PC-3 (cell line): ENCODE data around the gene ADAMTSL1. TPM values are rescaled to one million over a fixed set of nuclear protein-coding genes. Genes with fewer than 3 reads are reported as not detected.

ENCODE experiments used
- ATAC-seq: fragments of 200-7000 bp; cut with Tn5 transposase; 2 replicates; pipeline ENCODE4 v1.9.1; 2020; ENCODE audit warnings: mild to moderate bottlenecking, moderate library complexity
- BruUV-seq: library from RNA; stranded (reverse); fragments of 400-500 nt; replicated peaks from 2 replicates; lab custom pipeline; 2021; lab: Mats Ljungman, UMichigan
- CTCF ChIA-PET: fragments of 300-600 bp; sonication (Branson Sonifier 250); formaldehyde crosslinking; loops from one replicate; lab custom pipeline; 2022; ENCODE audit warnings: antibody characterized with exemption; lab: Charles Lee
- POLR2A ChIA-PET: fragments of 300-600 bp; sonication (Branson Sonifier 250); formaldehyde crosslinking; loops from one replicate; lab custom pipeline; 2022; ENCODE audit warnings: antibody characterized with exemption; ENCODE audit not compliant: unreplicated experiment; lab: Charles Lee
- DNase-seq: peaks from one replicate; pipeline ENCODE4 v3.0.0-alpha.2; 2015
- H2AFZ ChIP-seq: fragments of 300-600 bp; sonication (generic); 2 replicates; pipeline ENCODE4 v1.6.0; 2016; ENCODE audit warnings: antibody characterized with exemption, low read length
- H3F3A ChIP-seq: fragments of 300-600 bp; sonication (generic); one replicate; pipeline ENCODE4 v1.6.0; 2017; ENCODE audit warnings: antibody characterized with exemption, low read length, control low read depth, mild to moderate bottlenecking; ENCODE audit not compliant: unreplicated experiment
- H3K27ac ChIP-seq: fragments of 300-600 bp; sonication (generic); 2 replicates; pipeline ENCODE4 v1.5.1; 2016; ENCODE audit warnings: mild to moderate bottlenecking, low read length
- H3K27me3 ChIP-seq: fragments of 300-600 bp; sonication (generic); 2 replicates; pipeline ENCODE4 v1.6.1; 2016; ENCODE audit warnings: low read length, mixed read lengths
- H3K36me3 ChIP-seq: fragments of 300-600 bp; sonication (generic); 2 replicates; pipeline ENCODE4 v1.6.1; 2016; ENCODE audit warnings: low read depth, mixed run types, low read length, mixed read lengths
- H3K4me1 ChIP-seq: fragments of 300-600 bp; sonication (generic); 2 replicates; pipeline ENCODE4 v1.5.1; 2016; ENCODE audit warnings: low read length; ENCODE audit not compliant: insufficient read depth
- H3K4me2 ChIP-seq: fragments of 300-600 bp; sonication (generic); 2 replicates; pipeline ENCODE4 v1.6.0; 2016; ENCODE audit warnings: low read length
- H3K4me3 ChIP-seq: fragments of 300-600 bp; sonication (generic); 2 replicates; pipeline ENCODE4 v1.5.1; 2016; ENCODE audit warnings: mild to moderate bottlenecking, low read length, mixed read lengths
- H3K79me2 ChIP-seq: fragments of 300-600 bp; sonication (generic); 2 replicates; pipeline ENCODE4 v1.6.1; 2017; ENCODE audit warnings: low read length, mixed read lengths
- H3K9ac ChIP-seq: fragments of 300-600 bp; sonication (generic); 2 replicates; pipeline ENCODE4 v1.6.0; 2016; ENCODE audit warnings: mild to moderate bottlenecking, low read length
- H3K9me2 ChIP-seq: fragments of 300-600 bp; sonication (generic); replicated peaks from 2 replicates; pipeline ENCODE4 v1.6.1; 2016; ENCODE audit warnings: mixed run types, low read length, mixed read lengths
- H3K9me3 ChIP-seq: fragments of 300-600 bp; sonication (generic); 2 replicates; pipeline ENCODE4 v1.6.1; 2016; ENCODE audit warnings: low read length, mixed read lengths
- H4K20me1 ChIP-seq: fragments of 300-600 bp; sonication (generic); 2 replicates; pipeline ENCODE4 v1.6.1; 2016; ENCODE audit warnings: low read length, mixed read lengths
- EZH2 ChIP-seq: fragments of 300-600 bp; sonication (generic); IDR thresholded peaks from one replicate; pipeline ENCODE4 v1.6.1; 2017; ENCODE audit warnings: antibody characterized with exemption, mild to moderate bottlenecking, low read length; ENCODE audit not compliant: unreplicated experiment
- EZH2phosphoT487 ChIP-seq: fragments of 300-600 bp; sonication (generic); IDR thresholded peaks from 2 replicates; pipeline ENCODE4 v1.6.1; 2018; ENCODE audit warnings: mild to moderate bottlenecking, antibody characterized with exemption, low read length, borderline replicate concordance
- intact Hi-C: fragments of 100-400 bp; cut with micrococcal nuclease; formaldehyde crosslinking; loops from 2 replicates; pipeline ENCODE4 v1.9.0; 2023
- total RNA-seq: library from RNA; depleted of rRNA; stranded (reverse); fragments of >200 nt; gene quantifications from 2 replicates; pipeline ENCODE4 v1.2.3, GENCODE V29; 2014
- TF ChIP-seq, protein P1 (sequence below): fragments of 300-600 bp; sonication (generic); conservative IDR thresholded peaks from 2 replicates; pipeline ENCODE4 v1.5.1; 2017; ENCODE audit warnings: antibody characterized with exemption, low read depth, mild to moderate bottlenecking, low read length

The ADAMTSL1 gene
- total RNA-seq, 1 experiment from 2014 or later, result 0.26 TPM

DNA sequence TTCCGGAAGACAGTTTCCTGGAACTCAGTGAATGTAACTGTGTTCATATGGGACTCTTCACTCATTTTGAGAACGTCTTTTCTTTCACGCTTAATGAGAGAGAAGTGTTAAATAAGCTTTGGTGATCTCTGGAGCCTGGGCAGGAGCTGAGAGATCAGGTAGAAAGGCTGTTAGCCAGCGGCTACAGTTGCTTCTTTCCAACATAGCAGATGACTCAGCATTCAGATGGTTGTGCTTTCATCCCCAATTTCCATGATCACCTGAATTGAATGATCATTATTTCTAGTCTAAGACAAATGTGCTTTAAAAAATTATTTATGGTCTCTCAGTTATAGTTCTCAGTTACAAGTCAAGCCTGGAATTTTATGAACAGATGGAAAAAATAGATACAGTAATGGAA lies 234.5 kb downstream of the ADAMTSL1 start:
- H3K27ac ChIP-seq, result no peak overlapping the region
- no peak overlapping the region for H3K9ac ChIP-seq
- H3K4me3 ChIP-seq, result no peak overlapping the region
- ChIA-PET CTCF (no interaction called here), POLR2A (no interaction called here)
- H3F3A ChIP-seq, result no peaks in the 10 kb centered on the region
- H3K9me2 ChIP-seq, result no peaks in the 10 kb centered on the region
- H2AFZ ChIP-seq, result no peak overlapping the region
- no peaks in the 10 kb centered on the region for H3K27me3 ChIP-seq
- DNase-seq (no peak), ATAC-seq (no peak)
- no peaks in the 10 kb centered on the region for H3K79me2 ChIP-seq
- H4K20me1 ChIP-seq, result no peaks in the 10 kb centered on the region
- BruUV-seq, result no TSS peak
- intact Hi-C loops, result no loop called here
- no peaks in the 10 kb centered on the region for H3K4me1 ChIP-seq
- H3K9me3 ChIP-seq, result no peaks in the 10 kb centered on the region
- H3K36me3 ChIP-seq, result no peaks in the 10 kb centered on the region
- no peak overlapping the region for H3K4me2 ChIP-seq
- TF ChIP-seq, protein P1, sequence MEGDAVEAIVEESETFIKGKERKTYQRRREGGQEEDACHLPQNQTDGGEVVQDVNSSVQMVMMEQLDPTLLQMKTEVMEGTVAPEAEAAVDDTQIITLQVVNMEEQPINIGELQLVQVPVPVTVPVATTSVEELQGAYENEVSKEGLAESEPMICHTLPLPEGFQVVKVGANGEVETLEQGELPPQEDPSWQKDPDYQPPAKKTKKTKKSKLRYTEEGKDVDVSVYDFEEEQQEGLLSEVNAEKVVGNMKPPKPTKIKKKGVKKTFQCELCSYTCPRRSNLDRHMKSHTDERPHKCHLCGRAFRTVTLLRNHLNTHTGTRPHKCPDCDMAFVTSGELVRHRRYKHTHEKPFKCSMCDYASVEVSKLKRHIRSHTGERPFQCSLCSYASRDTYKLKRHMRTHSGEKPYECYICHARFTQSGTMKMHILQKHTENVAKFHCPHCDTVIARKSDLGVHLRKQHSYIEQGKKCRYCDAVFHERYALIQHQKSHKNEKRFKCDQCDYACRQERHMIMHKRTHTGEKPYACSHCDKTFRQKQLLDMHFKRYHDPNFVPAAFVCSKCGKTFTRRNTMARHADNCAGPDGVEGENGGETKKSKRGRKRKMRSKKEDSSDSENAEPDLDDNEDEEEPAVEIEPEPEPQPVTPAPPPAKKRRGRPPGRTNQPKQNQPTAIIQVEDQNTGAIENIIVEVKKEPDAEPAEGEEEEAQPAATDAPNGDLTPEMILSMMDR, result no peak
- TF ChIP-seq EZH2phosphoT487, result no peak
- TF ChIP-seq EZH2, result no peak

GRCh38 chr9:18710065-18710464 lies 236.1 kb downstream of the ADAMTSL1 start:
- POLR2A ChIA-PET, result no interaction called here
- no peaks in the 10 kb centered on the region for H3F3A ChIP-seq
- H3K4me1 ChIP-seq, result no peaks in the 10 kb centered on the region
- no peak overlapping the region for H2AFZ ChIP-seq
- TF ChIP-seq, protein P1, result no peak
- TF ChIP-seq EZH2 (no peak), EZH2phosphoT487 (no peak)
- no peak overlapping the region for H3K9ac ChIP-seq
- H3K36me3 ChIP-seq, result no peaks in the 10 kb centered on the region
- CTCF ChIA-PET, result no interaction called here
- H3K27me3 ChIP-seq, result no peaks in the 10 kb centered on the region
- BruUV-seq, result no TSS peak
- no peaks in the 10 kb centered on the region for H3K9me3 ChIP-seq
- H4K20me1 ChIP-seq, result no peaks in the 10 kb centered on the region
- no peak overlapping the region for H3K4me2 ChIP-seq
- H3K27ac ChIP-seq, result no peak overlapping the region
- intact Hi-C loops, result no loop called here
- ATAC-seq (no peak), DNase-seq (no peak)
- H3K9me2 ChIP-seq, result no peaks in the 10 kb centered on the region
- H3K4me3 ChIP-seq, result no peak overlapping the region
- H3K79me2 ChIP-seq, result no peaks in the 10 kb centered on the region

DNA sequence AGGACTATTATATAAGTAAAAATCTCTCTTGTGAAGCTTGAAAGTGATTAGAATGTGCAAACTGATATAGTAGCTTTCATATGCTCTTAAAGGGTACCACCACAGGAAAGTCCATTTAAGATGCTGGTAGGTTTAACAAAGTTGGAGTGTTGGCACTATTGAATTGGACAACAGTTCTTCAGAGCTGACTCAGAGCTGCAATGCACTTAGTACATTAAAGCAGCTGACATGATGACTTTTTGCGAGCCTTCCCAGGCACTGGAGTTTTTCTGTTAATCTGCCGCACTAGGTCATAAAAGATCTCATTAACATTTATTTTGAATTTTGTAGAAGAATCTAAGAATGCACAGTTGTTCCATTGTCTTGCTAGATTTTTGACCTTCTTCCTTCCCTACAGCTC lies 243.8 kb downstream of the ADAMTSL1 start:
- CTCF ChIA-PET, result no interaction called here
- DNase-seq, result peak; percentile 20
- Histone ChIP-seq H3K9ac (no peak overlapping the region), H3K4me3 (no peak overlapping the region), H2AFZ (no peak overlapping the region), H3K27ac (no peak overlapping the region), H3K4me2 (no peak overlapping the region), H3F3A (no peaks in the 10 kb centered on the region), H3K27me3 (no peaks in the 10 kb centered on the region), H3K9me2 (no peaks in the 10 kb centered on the region), H4K20me1 (no peaks in the 10 kb centered on the region), H3K79me2 (no peaks in the 10 kb centered on the region), H3K4me1 (no peaks in the 10 kb centered on the region), H3K36me3 (no peaks in the 10 kb centered on the region), H3K9me3 (no peaks in the 10 kb centered on the region)
- intact Hi-C loops, result no loop called here
- no TSS peak for BruUV-seq
- TF ChIP-seq, protein P1, result no peak
- no peak for TF ChIP-seq EZH2phosphoT487
- TF ChIP-seq EZH2, result no peak
- peak; percentile 64 for ATAC-seq
- POLR2A ChIA-PET, result no interaction called here
